K562 (cell line): ENCODE measurements around the gene DDAH1. TPM values are rescaled to one million over a fixed set of nuclear protein-coding genes. Genes with fewer than 3 reads are reported as not detected.

Experiments
- ATAC-seq: fragments of 200-7000 bp; cut with Tn5 transposase; 3 replicates; pipeline ENCODE4 v1.9.1; 2020; ENCODE audit warnings: moderate library complexity
- BruUV-seq: library from RNA; stranded (reverse); fragments of 400-500 nt; replicated peaks from 2 replicates; lab custom pipeline; 2021; lab: Mats Ljungman, UMichigan
- CTCF ChIA-PET: fragments of 300-600 bp; formaldehyde crosslinking; extraction: SDS; loops from one replicate; lab custom pipeline; 2021; ENCODE audit warnings: low intra/inter-chr PET ratio; lab: Yijun Ruan, JAX
- POLR2A ChIA-PET: fragments of 300-600, 350-650 bp; sonication (Branson Sonifier 250); formaldehyde crosslinking; extraction: SDS; loops from one replicate; lab custom pipeline; 2021; ENCODE audit warnings: antibody characterized with exemption, inconsistent platforms; lab: Yijun Ruan, JAX
- DNase-seq, 4 experiments: peaks; one replicate each; pipeline versions ENCODE4 v3.0.0 to v3.0.0-alpha.2; 2011 to 2018; ENCODE audit warnings: low spot score in 3 of 4, mixed read lengths in 3 of 4; ENCODE audit errors: extremely low read depth in 1 of 4
- FAIRE-seq: peaks from 2 replicates; lab custom pipeline; 2011; peaks lifted over from hg19 to GRCh38; lab: Jason Lieb, UNC
- H2AFZ ChIP-seq: 2 replicates; pipeline ENCODE4 v1.6.0; 2011; ENCODE audit warnings: low read depth, low read length, control low read depth, inconsistent platforms
- H3K27ac ChIP-seq: fragments of 200-600 bp; 3 replicates; pipeline ENCODE4 v1.8.0; 2011; ENCODE audit warnings: low read depth, mild to moderate bottlenecking, control low read depth, inconsistent platforms, low read length, moderate library complexity, mixed read lengths; ENCODE audit errors: extremely low read depth
- H3K27me3 ChIP-seq, 2 experiments: fragments of 300-600 bp in 1 of 2; 2 replicates in 1 of 2; 3 replicates in 1 of 2; pipeline versions ENCODE4 v1.6.0 to v1.8.0; 2011; ENCODE audit warnings: inconsistent platforms in 2 of 2, low read length in 2 of 2, mild to moderate bottlenecking in 1 of 2, mixed read lengths in 1 of 2, moderate library complexity in 1 of 2; ENCODE audit not compliant: control insufficient read depth in 2 of 2, insufficient read depth in 2 of 2
- H3K36me3 ChIP-seq: fragments of 300-600 bp; 3 replicates; pipeline ENCODE4 v1.8.0; 2011; ENCODE audit warnings: mild to moderate bottlenecking, low read length, inconsistent platforms; ENCODE audit not compliant: control insufficient read depth, insufficient read depth
- H3K4me1 ChIP-seq, 2 experiments: fragments of 200-600 bp in 1 of 2; replicated peaks in 1 of 2; 2 replicates in 1 of 2; 3 replicates in 1 of 2; pipeline versions ENCODE4 v1.5.1 to v1.8.0; 2011; ENCODE audit warnings: inconsistent platforms in 2 of 2, low read length in 2 of 2, mild to moderate bottlenecking in 1 of 2, mixed read lengths in 1 of 2, moderate library complexity in 1 of 2; ENCODE audit not compliant: control insufficient read depth in 2 of 2, insufficient read depth in 2 of 2
- H3K4me2 ChIP-seq: 2 replicates; pipeline ENCODE4 v1.6.1; 2011; ENCODE audit warnings: low read length, control low read depth, inconsistent platforms, mixed read lengths; ENCODE audit not compliant: insufficient read depth
- H3K4me3 ChIP-seq: fragments of 200-600 bp; sonication (generic), shearing (Covaris generic); 2 replicates; pipeline ENCODE4 v1.5.1; 2016; ENCODE audit warnings: control low read depth, inconsistent platforms
- H3K79me2 ChIP-seq: fragments of 200-600 bp; 3 replicates; pipeline ENCODE4 v1.8.0; 2011; ENCODE audit warnings: low read length, inconsistent platforms; ENCODE audit not compliant: control insufficient read depth, insufficient read depth
- H3K9ac ChIP-seq, 2 experiments: 2 replicates each; pipeline versions ENCODE4 v1.6.0 to v1.6.1; 2011; ENCODE audit warnings: low read depth in 2 of 2, low read length in 2 of 2, control low read depth in 1 of 2, inconsistent platforms in 1 of 2, mild to moderate bottlenecking in 1 of 2, mixed read lengths in 1 of 2; ENCODE audit not compliant: insufficient read depth in 1 of 2
- H3K9me1 ChIP-seq: one replicate; pipeline ENCODE4 v1.6.0; 2011; ENCODE audit warnings: inconsistent platforms, mild to moderate bottlenecking, low read length, moderate library complexity; ENCODE audit not compliant: control insufficient read depth, insufficient read depth
- H3K9me3 ChIP-seq: replicated peaks from 2 replicates; pipeline ENCODE4 v1.5.1; 2011; ENCODE audit warnings: low read depth, low read length, inconsistent platforms; ENCODE audit not compliant: control insufficient read depth, insufficient read depth
- H4K20me1 ChIP-seq: replicated peaks from 2 replicates; pipeline ENCODE4 v1.6.1; 2011; ENCODE audit warnings: low read length, inconsistent platforms, mixed read lengths; ENCODE audit not compliant: control insufficient read depth, insufficient read depth
- MECOM ChIP-seq: fragments of 250-450 bp; sonication (Bioruptor Pico); IDR thresholded peaks from 2 replicates; pipeline ENCODE4 v1.8.0; 2022; ENCODE audit warnings: inconsistent platforms
- SAFB ChIP-seq: fragments of 200-400 bp; formaldehyde crosslinking; IDR thresholded peaks from 2 replicates; pipeline ENCODE4 v1.6.1; 2017; ENCODE audit warnings: low read depth, low read length, borderline replicate concordance
- ZBED1 ChIP-seq: IDR thresholded peaks from 2 replicates; pipeline ENCODE4 v1.6.1; 2014
- ZNF384 ChIP-seq: IDR thresholded peaks from 2 replicates; pipeline ENCODE4 v1.6.1; 2012; ENCODE audit warnings: low read depth, low read length, improper control_type of control experiment
- ZZZ3 ChIP-seq: fragments of 450-650 bp; IDR thresholded peaks from 2 replicates; pipeline ENCODE4 v1.6.1; 2016; ENCODE audit warnings: antibody characterized with exemption, mild to moderate bottlenecking, moderate library complexity
- WGBS: fragments of 100-300 bp; shearing (Covaris generic); methylation state at CpG from one replicate; pipeline ENCODE4 v1.1.6; 2016; ENCODE audit warnings: low coverage, mixed read lengths; ENCODE audit not compliant: insufficient coverage; ENCODE audit errors: missing lambda C conversion rate; 5-methylcytosine and 5-hydroxymethylcytosine counted together
- in situ Hi-C: fragments of 300-500 bp; cut with MboI; formaldehyde crosslinking; loops from 4 replicates; pipeline ENCODE4 v1.15.0; 2018; ENCODE audit warnings: inconsistent platforms, mixed read lengths
- intact Hi-C: fragments of 100-400 bp; cut with micrococcal nuclease; formaldehyde crosslinking; loops from 2 replicates; pipeline ENCODE4 v1.14.2; 2022
- polyA plus RNA-seq, 8 experiments: library from polyadenylated mRNA; depleted of rRNA in 4 of 8; stranded (reverse) in 5 of 8; unstranded in 3 of 8; fragments of >200 nt; fragmentation: Nextera tagmentation in 2 of 8; fragmentation: Illumina TruSeq in 1 of 8; extraction: Ambion mirVana in 2 of 8; extraction: Trizol in 1 of 8; gene quantifications; 2 replicates each; pipeline versions ENCODE4 v1.2.1 to v1.2.3, GENCODE V29; 2011 to 2014; ENCODE audit warnings: inconsistent platforms in 1 of 8, missing spikeins in 1 of 8
- total RNA-seq, 7 experiments: library from RNA; depleted of rRNA in 6 of 7; stranded (reverse); fragments of >200 nt in 6 of 7; fragmentation: Illumina TruSeq in 2 of 7; extraction: Trizol in 2 of 7; gene quantifications; 2 replicates each; pipeline versions ENCODE4 v1.2.1 to v1.2.3, GENCODE V29; 2011 to 2021; ENCODE audit warnings: low replicate concordance in 1 of 7
- TF ChIP-seq, protein P1 (sequence below): IDR thresholded peaks from 3 replicates; pipeline ENCODE4 v1.6.1; 2011; ENCODE audit warnings: borderline replicate concordance, mild to moderate bottlenecking, moderate library complexity; ENCODE audit not compliant: insufficient read length; ENCODE audit errors: extremely low read depth
- TF ChIP-seq, protein P2 (sequence below), 3 experiments: fragments of 200-800 bp in 1 of 3; fragments of 250-450 bp in 1 of 3; fragments of 450-650 bp in 1 of 3; sonication (Bioruptor Pico) in 1 of 3; sonication (Bioruptor generic) in 1 of 3; formaldehyde crosslinking in 1 of 3; IDR thresholded peaks; 2 replicates each; pipeline versions ENCODE4 v1.6.1 to v1.8.0; 2016 to 2022; ENCODE audit warnings: mild to moderate bottlenecking in 2 of 3, missing genetic modification characterization in 2 of 3, missing compliant biosample characterization in 1 of 3, moderate library complexity in 1 of 3

The DDAH1 gene
- total and polyA plus RNA-seq, 9 of the 15 experiments (the other 6 are each of a cell fraction or from before 2014, with no cell fraction given): 0.04 to 0.24 (median 0.10) TPM

- Histone ChIP-seq H3K36me3 (no peaks in the 10 kb centered on the region), H2AFZ (no peak overlapping the region), H3K4me2 (no peak overlapping the region), H3K4me1 (no peaks in the 10 kb centered on the region; a peak in 1 of 5 replicates), H3K4me3 (no peak overlapping the region), H3K27me3 (no peaks in the 10 kb centered on the region), H3K9ac (no peak overlapping the region), H3K9me3 (no peaks in the 10 kb centered on the region), H4K20me1 (no peaks in the 10 kb centered on the region), H3K27ac (no peak overlapping the region), H3K9me1 (no peaks in the 10 kb centered on the region), H3K79me2 (no peaks in the 10 kb centered on the region)
- ATAC-seq (no peak), DNase-seq (no peak), FAIRE-seq (no peak)
- in situ Hi-C loops: no loop called here
- ChIA-PET CTCF (no interaction called here), POLR2A (no interaction called here)
- WGBS: 0% methylated on average over 3 of the region's 3 CpGs
- BruUV-seq: no TSS peak
- intact Hi-C loops: no loop called here
- no peak for TF ChIP-seq ZNF384
- TF ChIP-seq, protein P1, sequence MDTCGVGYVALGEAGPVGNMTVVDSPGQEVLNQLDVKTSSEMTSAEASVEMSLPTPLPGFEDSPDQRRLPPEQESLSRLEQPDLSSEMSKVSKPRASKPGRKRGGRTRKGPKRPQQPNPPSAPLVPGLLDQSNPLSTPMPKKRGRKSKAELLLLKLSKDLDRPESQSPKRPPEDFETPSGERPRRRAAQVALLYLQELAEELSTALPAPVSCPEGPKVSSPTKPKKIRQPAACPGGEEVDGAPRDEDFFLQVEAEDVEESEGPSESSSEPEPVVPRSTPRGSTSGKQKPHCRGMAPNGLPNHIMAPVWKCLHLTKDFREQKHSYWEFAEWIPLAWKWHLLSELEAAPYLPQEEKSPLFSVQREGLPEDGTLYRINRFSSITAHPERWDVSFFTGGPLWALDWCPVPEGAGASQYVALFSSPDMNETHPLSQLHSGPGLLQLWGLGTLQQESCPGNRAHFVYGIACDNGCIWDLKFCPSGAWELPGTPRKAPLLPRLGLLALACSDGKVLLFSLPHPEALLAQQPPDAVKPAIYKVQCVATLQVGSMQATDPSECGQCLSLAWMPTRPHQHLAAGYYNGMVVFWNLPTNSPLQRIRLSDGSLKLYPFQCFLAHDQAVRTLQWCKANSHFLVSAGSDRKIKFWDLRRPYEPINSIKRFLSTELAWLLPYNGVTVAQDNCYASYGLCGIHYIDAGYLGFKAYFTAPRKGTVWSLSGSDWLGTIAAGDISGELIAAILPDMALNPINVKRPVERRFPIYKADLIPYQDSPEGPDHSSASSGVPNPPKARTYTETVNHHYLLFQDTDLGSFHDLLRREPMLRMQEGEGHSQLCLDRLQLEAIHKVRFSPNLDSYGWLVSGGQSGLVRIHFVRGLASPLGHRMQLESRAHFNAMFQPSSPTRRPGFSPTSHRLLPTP: no peak
- no peak for TF ChIP-seq MECOM (CRISPR knock-in tag)
- no peak for TF ChIP-seq ZBED1
- TF ChIP-seq, protein P2, sequence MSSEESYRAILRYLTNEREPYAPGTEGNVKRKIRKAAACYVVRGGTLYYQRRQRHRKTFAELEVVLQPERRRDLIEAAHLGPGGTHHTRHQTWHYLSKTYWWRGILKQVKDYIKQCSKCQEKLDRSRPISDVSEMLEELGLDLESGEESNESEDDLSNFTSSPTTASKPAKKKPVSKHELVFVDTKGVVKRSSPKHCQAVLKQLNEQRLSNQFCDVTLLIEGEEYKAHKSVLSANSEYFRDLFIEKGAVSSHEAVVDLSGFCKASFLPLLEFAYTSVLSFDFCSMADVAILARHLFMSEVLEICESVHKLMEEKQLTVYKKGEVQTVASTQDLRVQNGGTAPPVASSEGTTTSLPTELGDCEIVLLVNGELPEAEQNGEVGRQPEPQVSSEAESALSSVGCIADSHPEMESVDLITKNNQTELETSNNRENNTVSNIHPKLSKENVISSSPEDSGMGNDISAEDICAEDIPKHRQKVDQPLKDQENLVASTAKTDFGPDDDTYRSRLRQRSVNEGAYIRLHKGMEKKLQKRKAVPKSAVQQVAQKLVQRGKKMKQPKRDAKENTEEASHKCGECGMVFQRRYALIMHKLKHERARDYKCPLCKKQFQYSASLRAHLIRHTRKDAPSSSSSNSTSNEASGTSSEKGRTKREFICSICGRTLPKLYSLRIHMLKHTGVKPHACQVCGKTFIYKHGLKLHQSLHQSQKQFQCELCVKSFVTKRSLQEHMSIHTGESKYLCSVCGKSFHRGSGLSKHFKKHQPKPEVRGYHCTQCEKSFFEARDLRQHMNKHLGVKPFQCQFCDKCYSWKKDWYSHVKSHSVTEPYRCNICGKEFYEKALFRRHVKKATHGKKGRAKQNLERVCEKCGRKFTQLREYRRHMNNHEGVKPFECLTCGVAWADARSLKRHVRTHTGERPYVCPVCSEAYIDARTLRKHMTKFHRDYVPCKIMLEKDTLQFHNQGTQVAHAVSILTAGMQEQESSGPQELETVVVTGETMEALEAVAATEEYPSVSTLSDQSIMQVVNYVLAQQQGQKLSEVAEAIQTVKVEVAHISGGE (CRISPR knock-in tag; IDR thresholded peaks at IDR 0.05): no peak
- TF ChIP-seq ZZZ3: no peak
- TF ChIP-seq SAFB: no peak
These were observed 27.8 kb downstream of the DDAH1 start for GRCh38 chr1:85437139-85437538.
